ENCODE data around the gene FAM20B.

DNA sequence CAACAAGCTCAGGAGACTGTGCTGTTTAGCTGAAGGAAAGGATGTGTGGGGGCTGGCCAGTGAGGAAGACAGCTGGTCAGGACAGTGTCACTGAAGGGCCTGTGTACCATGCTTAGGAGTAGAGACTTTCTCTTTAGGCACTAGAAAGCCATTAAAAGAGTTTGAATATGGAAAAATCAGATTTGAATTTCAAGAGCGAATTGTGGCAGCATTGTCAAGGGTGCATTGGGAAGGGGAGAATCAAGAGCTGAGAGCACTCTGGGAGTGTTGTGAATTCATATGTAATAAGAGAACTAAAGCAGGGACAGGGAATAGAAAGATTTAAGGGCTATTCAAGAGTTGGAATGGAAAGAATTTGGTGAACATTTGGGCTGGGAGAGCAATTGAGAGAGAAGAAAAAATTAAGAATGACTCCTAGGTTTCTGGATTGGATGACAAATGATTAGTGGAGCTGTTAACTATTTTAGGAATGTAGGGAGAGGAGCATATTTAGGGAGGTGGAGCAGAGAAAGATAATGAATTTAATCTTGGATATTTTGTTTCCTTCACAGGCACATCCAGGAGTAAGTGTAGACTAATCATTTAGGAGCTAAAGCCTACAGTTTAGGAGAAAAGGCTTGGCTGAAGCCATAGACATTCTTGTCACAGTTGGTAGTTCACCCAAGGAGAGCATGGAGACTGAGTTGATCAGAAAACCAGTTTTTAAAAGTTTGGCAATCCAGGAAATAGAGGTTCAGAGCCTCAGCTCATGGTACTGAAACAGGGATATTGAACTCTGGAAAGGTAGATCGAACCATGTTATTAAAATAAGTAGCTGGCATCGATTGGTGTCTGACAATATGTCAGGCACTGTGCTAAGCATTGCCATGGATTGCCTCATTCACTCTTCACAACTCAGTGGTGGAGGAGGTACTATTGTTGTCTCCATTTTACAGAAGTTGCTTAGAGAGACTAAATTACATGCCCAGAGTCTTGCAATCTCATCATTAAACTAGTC lies 33.1 kb downstream of the FAM20B start:
- TF ChIP-seq CTCF (IDR thresholded peaks at IDR 0.05; ENCODE audit: low read length) (no peak), EZH2 (IDR thresholded peaks at IDR 0.05; ENCODE audit: borderline replicate concordance, low read length) (no peak)

Data from OCI-LY1 (cell line).